Caco-2 (cell line): ENCODE results near the gene HLA-A. TPM values are rescaled to one million over a fixed set of nuclear protein-coding genes. Genes with fewer than 3 reads are reported as not detected.
A peak's percentile ranks its signal among the peaks of the same experiment; 100 is the strongest.

Experiments used
- BruUV-seq: library from RNA; stranded (reverse); fragments of 400-500 nt; replicated peaks from 2 replicates; lab custom pipeline; 2021; lab: Mats Ljungman, UMichigan
- CTCF ChIA-PET: fragments of 300-600 bp; sonication (Branson Sonifier 250); formaldehyde crosslinking; loops from one replicate; lab custom pipeline; 2022; ENCODE audit warnings: antibody characterized with exemption; lab: Charles Lee
- POLR2A ChIA-PET: fragments of 300-600 bp; sonication (Branson Sonifier 250); formaldehyde crosslinking; loops from one replicate; lab custom pipeline; 2022; ENCODE audit warnings: antibody characterized with exemption; lab: Charles Lee
- DNase-seq, 2 experiments: peaks; one replicate each; pipeline versions ENCODE4 v3.0.0 to v3.0.0-alpha.2; 2020 to 2022
- H3K27me3 ChIP-seq: replicated peaks from 2 replicates; pipeline ENCODE4 v1.6.0; 2011; ENCODE audit warnings: low read length; ENCODE audit not compliant: control insufficient read depth, insufficient read depth
- H3K36me3 ChIP-seq: 2 replicates; pipeline ENCODE4 v1.5.1; 2011; ENCODE audit warnings: low read length; ENCODE audit not compliant: control insufficient read depth, insufficient read depth
- H3K4me1 ChIP-seq: fragments of 250-450 bp; sonication (Bioruptor Pico); 2 replicates; pipeline ENCODE4 v1.5.1; 2020; ENCODE audit warnings: mild to moderate bottlenecking
- H3K4me3 ChIP-seq: 2 replicates; pipeline ENCODE4 v1.5.1; 2011; ENCODE audit warnings: low read depth, mild to moderate bottlenecking, control low read depth, low read length
- H3K9me3 ChIP-seq: fragments of 250-450 bp; sonication (Bioruptor Pico); 2 replicates; pipeline ENCODE4 v1.5.1; 2020; ENCODE audit warnings: mild to moderate bottlenecking, moderate library complexity
- H3K27ac Mint-ChIP-seq: one replicate; pipeline ENCODE4 v1.8.0; 2022; ENCODE audit warnings: mixed read lengths; ENCODE audit not compliant: unreplicated experiment
- H3K27me3 Mint-ChIP-seq: one replicate; pipeline ENCODE4 v1.8.0; 2022; ENCODE audit warnings: mixed read lengths; ENCODE audit not compliant: insufficient read depth, unreplicated experiment
- H3K36me3 Mint-ChIP-seq: one replicate; pipeline ENCODE4 v1.8.0; 2022; ENCODE audit warnings: mild to moderate bottlenecking, mixed read lengths; ENCODE audit not compliant: insufficient read depth, unreplicated experiment
- H3K4me1 Mint-ChIP-seq: one replicate; pipeline ENCODE4 v1.8.0; 2022; ENCODE audit warnings: low read depth, mixed read lengths; ENCODE audit not compliant: unreplicated experiment
- H3K4me3 Mint-ChIP-seq: one replicate; pipeline ENCODE4 v1.8.0; 2022; ENCODE audit warnings: mild to moderate bottlenecking, moderate library complexity, mixed read lengths; ENCODE audit not compliant: unreplicated experiment
- H3K9me3 Mint-ChIP-seq: one replicate; pipeline ENCODE4 v1.8.0; 2022; ENCODE audit warnings: mixed read lengths; ENCODE audit not compliant: unreplicated experiment
- CTCF ChIP-seq, 2 experiments: fragments of 200-600 bp in 1 of 2; IDR thresholded peaks; 1 replicate in 1 of 2; 2 replicates in 1 of 2; pipeline versions ENCODE4 v1.5.1 to v1.8.0; 2011 to 2022; ENCODE audit warnings: antibody characterized with exemption in 1 of 2, control low read depth in 1 of 2, inconsistent platforms in 1 of 2, low read depth in 1 of 2, low read length in 1 of 2, mild to moderate bottlenecking in 1 of 2, moderate library complexity in 1 of 2; ENCODE audit not compliant: insufficient read depth in 1 of 2, severe bottlenecking in 1 of 2, unreplicated experiment in 1 of 2
- intact Hi-C: fragments of 100-400 bp; cut with micrococcal nuclease; formaldehyde crosslinking; loops from one replicate; pipeline ENCODE4 v1.10.0; 2022; ENCODE audit not compliant: unreplicated experiment
- total RNA-seq: library from RNA; stranded (reverse); gene quantifications from 2 replicates; pipeline ENCODE4 v1.2.3, GENCODE V29; 2022

Gene HLA-A
- total RNA-seq, 1 experiment from 2014 or later = 198 TPM

- ChIA-PET POLR2A (no interaction called here), CTCF (no interaction called here)
- Mint-ChIP-seq H3K27ac (no peak overlapping the region), H3K4me1 (no peaks in the 10 kb centered on the region), H3K4me3 (no peak overlapping the region), H3K36me3 (no peaks in the 10 kb centered on the region), H3K27me3 (peaks cover 5% of the 10 kb centered on the region), H3K9me3 (no peaks in the 10 kb centered on the region)
- intact Hi-C loops = no loop called here
- Histone ChIP-seq H3K9me3 (no peaks in the 10 kb centered on the region), H3K4me1 (peaks cover 25% of the 10 kb centered on the region), H3K4me3 (no peak overlapping the region), H3K36me3 (no peaks in the 10 kb centered on the region; the same call in 1 of the 2 replicates), H3K27me3 (no peaks in the 10 kb centered on the region)
- no TSS peak for BruUV-seq
- no peak for DNase-seq
- TF ChIP-seq CTCF (IDR thresholded peaks at IDR 0.05; ENCODE audit: insufficient read depth in 1 of 2, low read depth in 1 of 2, low read length in 1 of 2, severe bottlenecking in 1 of 2, unreplicated experiment in 1 of 2) = no peak
Observed at GRCh38 chr6:29905286-29905685, 37.0 kb upstream of the HLA-A start.

GRCh38 chr6:29907637-29908340, 34.5 kb upstream of the HLA-A start:
- peaks cover 3% of the 10 kb centered on the region for H3K27me3 Mint-ChIP-seq
- H3K9me3 Mint-ChIP-seq = no peaks in the 10 kb centered on the region
- no peak for TF ChIP-seq CTCF (IDR thresholded peaks at IDR 0.05; ENCODE audit: insufficient read depth in 1 of 2, low read depth in 1 of 2, low read length in 1 of 2, severe bottlenecking in 1 of 2, unreplicated experiment in 1 of 2)
- intact Hi-C loops = no loop called here
- DNase-seq = peak; percentile 38 to 72
- ChIA-PET POLR2A (no interaction called here), CTCF (no interaction called here)
- no peaks in the 10 kb centered on the region for H3K36me3 Mint-ChIP-seq
- no peak overlapping the region for H3K4me3 Mint-ChIP-seq
- H3K4me1 ChIP-seq = peaks cover 26% of the 10 kb centered on the region
- no peak overlapping the region for H3K4me3 ChIP-seq
- H3K9me3 ChIP-seq = no peaks in the 10 kb centered on the region
- no peaks in the 10 kb centered on the region; the same call in 1 of the 2 replicates for H3K36me3 ChIP-seq
- peak overlapping the region; percentile 51 for H3K27ac Mint-ChIP-seq
- no TSS peak for BruUV-seq
- H3K27me3 ChIP-seq = no peaks in the 10 kb centered on the region
- H3K4me1 Mint-ChIP-seq = peaks cover 11% of the 10 kb centered on the region

GRCh38 chr6:29908341-29908662, 34.0 kb upstream of the HLA-A start:
- Histone ChIP-seq H3K27me3 (no peaks in the 10 kb centered on the region), H3K9me3 (no peaks in the 10 kb centered on the region), H3K4me1 (peaks cover 26% of the 10 kb centered on the region), H3K4me3 (no peak overlapping the region), H3K36me3 (no peaks in the 10 kb centered on the region; the same call in 1 of the 2 replicates)
- no peak for TF ChIP-seq CTCF (IDR thresholded peaks at IDR 0.05; ENCODE audit: insufficient read depth in 1 of 2, low read depth in 1 of 2, low read length in 1 of 2, severe bottlenecking in 1 of 2, unreplicated experiment in 1 of 2)
- Mint-ChIP-seq H3K27ac (peak overlapping the region; percentile 51), H3K9me3 (no peaks in the 10 kb centered on the region), H3K36me3 (no peaks in the 10 kb centered on the region), H3K4me3 (no peak overlapping the region), H3K27me3 (no peaks in the 10 kb centered on the region), H3K4me1 (peaks cover 11% of the 10 kb centered on the region)
- ChIA-PET POLR2A (no interaction called here), CTCF (no interaction called here)
- intact Hi-C loops = no loop called here
- no TSS peak for BruUV-seq
- no peak for DNase-seq
